ENCODE data around the gene MERTK.
A peak's percentile ranks its signal among the peaks of the same experiment; 100 is the strongest.
"Not testable (repeated sequence)": the region's sequence is repeated elsewhere in the genome, so short reads cannot be mapped to it uniquely, and the experiment has no call there.

MERTK gene

GRCh38 chr2:112061299-112061698, 162.9 kb downstream of the MERTK start:
- in situ Hi-C loops (cut with HindIII; ENCODE audit: low sequenced_read_pairs): no loop called here

GRCh38 chr2:112061840-112062239, 163.4 kb downstream of the MERTK start:
- in situ Hi-C loops (cut with HindIII; ENCODE audit: low sequenced_read_pairs): no loop called here
- TF ChIP-seq CTCF (IDR thresholded peaks at IDR 0.05; ENCODE audit: low read depth, low read length, missing control alignments): no peak
- DNase-seq (ENCODE audit: low read depth): no peak
- H3K4me3 ChIP-seq (ENCODE audit: low read depth, low read length): no peak overlapping the region

More at GRCh38 chr2:112061299-112061698, 162.9 kb downstream of the MERTK start:
- H3K4me3 ChIP-seq (ENCODE audit: low read depth, low read length): no peak overlapping the region
- no peak for TF ChIP-seq CTCF (IDR thresholded peaks at IDR 0.05; ENCODE audit: low read depth, low read length, missing control alignments)
- no peak for DNase-seq (ENCODE audit: low read depth)

- in situ Hi-C loops (cut with HindIII; ENCODE audit: low sequenced_read_pairs): no loop called here
- no peak for TF ChIP-seq CTCF (IDR thresholded peaks at IDR 0.05; ENCODE audit: low read depth, low read length, missing control alignments)
- no peak overlapping the region for H3K4me3 ChIP-seq (ENCODE audit: low read depth, low read length)
- no peak for DNase-seq (ENCODE audit: low read depth)
Observed at GRCh38 chr2:112062894-112063293, 164.5 kb downstream of the MERTK start.

GRCh38 chr2:112065486-112065885, 167.1 kb downstream of the MERTK start:
- H3K4me3 ChIP-seq (ENCODE audit: low read depth, low read length): no peak overlapping the region
- in situ Hi-C loops (cut with HindIII; ENCODE audit: low sequenced_read_pairs): no loop called here
- DNase-seq (ENCODE audit: low read depth): no peak
- TF ChIP-seq CTCF (IDR thresholded peaks at IDR 0.05; ENCODE audit: low read depth, low read length, missing control alignments): no peak

GRCh38 chr2:112065966-112066365, 167.6 kb downstream of the MERTK start:
- DNase-seq (ENCODE audit: low read depth): peak; percentile 67
- no peak for TF ChIP-seq CTCF (IDR thresholded peaks at IDR 0.05; ENCODE audit: low read depth, low read length, missing control alignments)
- in situ Hi-C loops (cut with HindIII; ENCODE audit: low sequenced_read_pairs): no loop called here
- no peak overlapping the region for H3K4me3 ChIP-seq (ENCODE audit: low read depth, low read length)

GRCh38 chr2:112069794-112070193, 171.4 kb downstream of the MERTK start:
- in situ Hi-C loops (cut with HindIII; ENCODE audit: low sequenced_read_pairs); DNase-seq (ENCODE audit: low read depth); H3K4me3 ChIP-seq (ENCODE audit: low read depth, low read length): not testable (repeated sequence)

GRCh38 chr2:112073875-112074274, 175.5 kb downstream of the MERTK start:
- no peak for TF ChIP-seq CTCF (IDR thresholded peaks at IDR 0.05; ENCODE audit: low read depth, low read length, missing control alignments)
- H3K4me3 ChIP-seq (ENCODE audit: low read depth, low read length): no peak overlapping the region
- no peak for DNase-seq (ENCODE audit: low read depth)
- in situ Hi-C loops (cut with HindIII; ENCODE audit: low sequenced_read_pairs): no loop called here
